Gastrocnemius medialis (tissue), 4 donors: ENCODE data around the gene SHISA6. TPM values are rescaled to one million over a fixed set of nuclear protein-coding genes. Genes with fewer than 3 reads are reported as not detected.

Source experiments
- ATAC-seq, 2 donors: fragments of 150-250 bp; one replicate each; pipeline ENCODE4 v1.9.1; 2016
- DNase-seq, 2 donors: peaks; one replicate each; pipeline ENCODE4 v3.0.0-alpha.2; 2019
- H3K27ac ChIP-seq, 4 donors: fragments of 200-600 bp; sonication (generic); 1 replicate in 1 of 4; 2 replicates in 3 of 4; pipeline ENCODE4 v1.5.1; 2016 to 2018; ENCODE audit warnings: mild to moderate bottlenecking in 2 of 4, moderate library complexity in 1 of 4
- H3K27me3 ChIP-seq, 3 donors: fragments of 200-600 bp; sonication (generic) in 2 of 3; 1 replicate in 1 of 3; 2 replicates in 2 of 3; pipeline versions ENCODE4 v1.5.1 to v1.6.0; 2016 to 2019; ENCODE audit warnings: mild to moderate bottlenecking in 1 of 3, moderate library complexity in 1 of 3
- H3K36me3 ChIP-seq, 2 donors: fragments of 200-600 bp; sonication (generic) in 1 of 2; one replicate each; pipeline ENCODE4 v1.5.1; 2017 to 2018
- H3K4me1 ChIP-seq, 2 donors: fragments of 200-600 bp; sonication (generic) in 1 of 2; one replicate each; pipeline ENCODE4 v1.5.1; 2016 to 2017; ENCODE audit warnings: mild to moderate bottlenecking in 2 of 2
- H3K4me3 ChIP-seq, 4 donors: fragments of 200-600 bp; sonication (generic) in 3 of 4; 1 replicate in 1 of 4; 2 replicates in 3 of 4; pipeline ENCODE4 v1.5.1; 2016 to 2019; ENCODE audit warnings: mild to moderate bottlenecking in 2 of 4
- H3K9me3 ChIP-seq, 3 donors: fragments of 200-600 bp; sonication (generic) in 2 of 3; 1 replicate in 1 of 3; 2 replicates in 2 of 3; pipeline ENCODE4 v1.5.1; 2016 to 2019
- CTCF ChIP-seq, 5 experiments: fragments of 450-650 bp in 3 of 5; fragments of 200-600 bp in 2 of 5; sonication (generic) in 2 of 5; IDR thresholded peaks in 4 of 5; conservative IDR thresholded peaks in 1 of 5; 1 replicate in 4 of 5; 2 replicates in 1 of 5; pipeline ENCODE4 v1.5.1; 2016 to 2019; ENCODE audit warnings: antibody characterized with exemption in 5 of 5, mild to moderate bottlenecking in 3 of 5, moderate library complexity in 3 of 5
- POLR2A ChIP-seq, 2 donors: fragments of 450-650 bp; IDR thresholded peaks; one replicate each; pipeline ENCODE4 v1.6.1; 2017; ENCODE audit warnings: antibody characterized with exemption in 2 of 2, mild to moderate bottlenecking in 2 of 2, moderate library complexity in 2 of 2
- in situ Hi-C, 4 donors: fragments of 200-750 bp; cut with MboI; loops; one replicate each; pipeline versions ENCODE4 v1.15.0 to v1.8.0; 2017; ENCODE audit warnings: low sequenced_read_pairs in 4 of 4
- intact Hi-C: fragments of 100-400 bp; cut with DNase I; formaldehyde crosslinking; loops from one replicate; pipeline ENCODE4 v1.15.1; 2023; ENCODE audit warnings: low total_unique reads
- total RNA-seq, 4 donors: library from RNA; depleted of rRNA; stranded (reverse); fragments of >200 nt; gene quantifications; one replicate each; pipeline versions ENCODE4 v1.1.0 to v1.2.3, GENCODE V29; 2016

SHISA6 gene
- total RNA-seq, 4 donors from 2014 or later = 0.19 to 0.46 (median 0.31) TPM

DNA sequence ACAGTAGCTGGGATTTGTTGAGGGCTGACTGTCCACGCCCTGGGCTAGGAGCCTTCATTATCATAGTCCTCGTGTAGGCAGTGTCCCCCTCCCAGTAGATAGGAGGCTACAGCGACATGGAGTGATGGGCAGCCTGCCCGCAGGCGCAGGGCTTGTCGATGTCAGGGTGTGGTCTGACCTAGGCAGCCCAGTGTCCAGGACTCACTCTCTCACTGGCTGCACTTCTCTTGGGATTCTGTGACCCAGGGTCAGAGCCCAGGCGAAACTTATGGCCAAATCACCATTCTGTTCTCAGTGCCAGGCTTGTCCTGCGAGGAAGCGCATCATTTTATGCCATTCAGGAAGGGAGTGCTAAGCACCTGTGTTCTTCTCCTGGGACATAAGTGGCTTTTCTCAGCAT lies 32.6 kb downstream of the SHISA6 start:
- intact Hi-C loops = no loop called here
- Histone ChIP-seq H3K27ac (no peak overlapping the region), H3K4me3 (no peak overlapping the region), H3K36me3 (no peaks in the 10 kb centered on the region), H3K4me1 (no peaks in the 10 kb centered on the region), H3K9me3 (no peaks in the 10 kb centered on the region), H3K27me3 (no peaks in the 10 kb centered on the region)
- in situ Hi-C loops = loop anchor here in 1 of 4 donors (25.0 kb wide), 1 partner anchor 111 kb away; no protein-coding TSS in a partner anchor
- no peak for ATAC-seq
- no peak for DNase-seq
- TF ChIP-seq CTCF (IDR thresholded peaks at IDR 0.05 in 4 of 5, conservative IDR thresholded peaks at IDR 0.05 in 1 of 5) (no peak), POLR2A (IDR thresholded peaks at IDR 0.05) (no peak)

DNA sequence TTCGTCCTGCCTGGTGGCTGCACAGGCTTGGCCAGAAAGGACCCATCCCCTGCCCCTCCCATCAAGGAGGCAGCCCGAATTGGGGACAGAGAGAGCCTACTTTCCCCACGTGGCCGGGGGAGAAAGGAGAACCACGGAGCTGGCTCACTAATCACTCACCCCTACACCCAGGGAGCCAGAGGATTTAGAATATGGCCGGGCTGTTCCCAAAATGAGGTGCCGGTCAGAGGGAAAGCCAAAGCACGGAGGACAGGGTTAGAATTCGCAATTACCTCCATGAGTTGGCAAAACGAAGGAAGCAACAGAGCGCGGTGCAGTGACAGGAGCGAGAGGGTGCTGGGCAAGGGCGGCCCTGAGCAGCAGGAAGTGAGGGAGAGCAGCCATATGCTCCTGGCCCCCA lies 33.1 kb downstream of the SHISA6 start:
- TF ChIP-seq CTCF (IDR thresholded peaks at IDR 0.05 in 4 of 5, conservative IDR thresholded peaks at IDR 0.05 in 1 of 5) (no peak), POLR2A (IDR thresholded peaks at IDR 0.05) (no peak)
- H3K4me3 ChIP-seq = no peak overlapping the region
- DNase-seq = no peak
- H3K9me3 ChIP-seq = no peaks in the 10 kb centered on the region
- no peaks in the 10 kb centered on the region for H3K27me3 ChIP-seq
- in situ Hi-C loops (loop anchor here in 1 of 4 donors (25.0 kb wide), 1 partner anchor 112 kb away; no protein-coding TSS in a partner anchor), intact Hi-C loops (no loop called here)
- H3K4me1 ChIP-seq = no peaks in the 10 kb centered on the region
- no peak overlapping the region for H3K27ac ChIP-seq
- ATAC-seq = no peak
- H3K36me3 ChIP-seq = no peaks in the 10 kb centered on the region

DNA sequence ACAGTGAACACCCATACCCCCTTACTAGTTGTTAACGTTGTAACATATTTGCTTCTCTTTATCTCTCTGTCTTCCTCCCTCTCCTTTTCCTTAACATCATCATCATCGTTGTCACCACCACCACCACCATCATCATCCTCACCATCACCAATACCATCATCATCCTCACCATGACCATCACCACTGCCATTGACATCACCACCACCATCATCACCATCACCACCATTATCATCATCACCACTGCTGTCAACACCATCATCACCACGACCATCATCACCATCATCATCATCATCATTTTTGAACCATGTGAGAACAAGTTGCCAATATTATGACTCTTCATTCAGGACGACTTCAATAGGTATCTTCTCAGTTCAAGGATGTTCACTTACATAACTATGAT lies 35.5 kb downstream of the SHISA6 start:
- H3K36me3 ChIP-seq = no peaks in the 10 kb centered on the region
- no peaks in the 10 kb centered on the region for H3K9me3 ChIP-seq
- no peak for DNase-seq
- in situ Hi-C loops (loop anchor here in 1 of 4 donors (25.0 kb wide), 1 partner anchor 389 kb away; no protein-coding TSS in a partner anchor), intact Hi-C loops (no loop called here)
- TF ChIP-seq CTCF (IDR thresholded peaks at IDR 0.05 in 4 of 5, conservative IDR thresholded peaks at IDR 0.05 in 1 of 5) (no peak), POLR2A (IDR thresholded peaks at IDR 0.05) (no peak)
- no peak overlapping the region for H3K4me3 ChIP-seq
- H3K4me1 ChIP-seq = no peaks in the 10 kb centered on the region
- no peak for ATAC-seq
- no peak overlapping the region for H3K27ac ChIP-seq
- H3K27me3 ChIP-seq = no peaks in the 10 kb centered on the region

- no peaks in the 10 kb centered on the region for H3K36me3 ChIP-seq
- H3K4me3 ChIP-seq = no peak overlapping the region
- H3K27ac ChIP-seq = no peak overlapping the region
- in situ Hi-C loops (loop anchor here in 1 of 4 donors (25.0 kb wide), 1 partner anchor 391 kb away; no protein-coding TSS in a partner anchor), intact Hi-C loops (no loop called here)
- DNase-seq (no peak), ATAC-seq (no peak)
- H3K27me3 ChIP-seq = no peaks in the 10 kb centered on the region
- TF ChIP-seq CTCF (IDR thresholded peaks at IDR 0.05 in 4 of 5, conservative IDR thresholded peaks at IDR 0.05 in 1 of 5) (no peak), POLR2A (IDR thresholded peaks at IDR 0.05) (no peak)
- no peaks in the 10 kb centered on the region for H3K9me3 ChIP-seq
- no peaks in the 10 kb centered on the region for H3K4me1 ChIP-seq
Measured at GRCh38 chr17:11278186-11278991, 37.4 kb downstream of the SHISA6 start.
